ENCODE data around the gene RNF225. TPM values are rescaled to one million over a fixed set of nuclear protein-coding genes. Genes with fewer than 3 reads are reported as not detected.
A peak's percentile ranks its signal among the peaks of the same experiment; 100 is the strongest.

The RNF225 gene
- total and polyA plus RNA-seq, 9 of the 15 experiments (the other 6 are each of a cell fraction or from before 2014, with no cell fraction given) = 0.33 TPM; not detected in 8

GRCh38 chr19:58386576-58387337 lies 8.7 kb upstream of the RNF225 start, which contains the start of gene RPS5 (continued):
- TF ChIP-seq BMI1 (IDR thresholded peaks at IDR 0.05; ENCODE audit: low read length) = no peak
- TF ChIP-seq POLR3G (IDR thresholded peaks at IDR 0.05; ENCODE audit: extremely low read depth, insufficient read length, insufficient replicate concordance) = no peak
- no peak for TF ChIP-seq HSF4 (CRISPR knock-in tag; IDR thresholded peaks at IDR 0.05; ENCODE audit: borderline replicate concordance)
- TF ChIP-seq TBP (optimal IDR thresholded peaks at IDR 0.05; ENCODE audit: low read depth, low read length) = peak; percentile 99
- TF ChIP-seq, protein P1, sequence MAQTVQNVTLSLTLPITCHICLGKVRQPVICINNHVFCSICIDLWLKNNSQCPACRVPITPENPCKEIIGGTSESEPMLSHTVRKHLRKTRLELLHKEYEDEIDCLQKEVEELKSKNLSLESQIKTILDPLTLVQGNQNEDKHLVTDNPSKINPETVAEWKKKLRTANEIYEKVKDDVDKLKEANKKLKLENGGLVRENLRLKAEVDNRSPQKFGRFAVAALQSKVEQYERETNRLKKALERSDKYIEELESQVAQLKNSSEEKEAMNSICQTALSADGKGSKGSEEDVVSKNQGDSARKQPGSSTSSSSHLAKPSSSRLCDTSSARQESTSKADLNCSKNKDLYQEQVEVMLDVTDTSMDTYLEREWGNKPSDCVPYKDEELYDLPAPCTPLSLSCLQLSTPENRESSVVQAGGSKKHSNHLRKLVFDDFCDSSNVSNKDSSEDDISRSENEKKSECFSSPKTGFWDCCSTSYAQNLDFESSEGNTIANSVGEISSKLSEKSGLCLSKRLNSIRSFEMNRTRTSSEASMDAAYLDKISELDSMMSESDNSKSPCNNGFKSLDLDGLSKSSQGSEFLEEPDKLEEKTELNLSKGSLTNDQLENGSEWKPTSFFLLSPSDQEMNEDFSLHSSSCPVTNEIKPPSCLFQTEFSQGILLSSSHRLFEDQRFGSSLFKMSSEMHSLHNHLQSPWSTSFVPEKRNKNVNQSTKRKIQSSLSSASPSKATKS (CRISPR knock-in tag; IDR thresholded peaks at IDR 0.05) = no peak
- TF ChIP-seq RBM17 (IDR thresholded peaks at IDR 0.05; ENCODE audit: borderline replicate concordance, low read depth, low read length) = no peak
- peak; percentile 14; the same call in 1 of the 2 replicates for TF ChIP-seq THAP7 (CRISPR knock-in tag; IDR thresholded peaks at IDR 0.05)
- peak; percentile 61 for TF ChIP-seq CHD1 (IDR thresholded peaks at IDR 0.05; ENCODE audit: low read length)
- TF ChIP-seq ZNF436 (CRISPR knock-in tag; IDR thresholded peaks at IDR 0.05) = no peak
- peak; percentile 62; the same call in 1 of the 2 replicates for TF ChIP-seq SRSF3 (IDR thresholded peaks at IDR 0.05; ENCODE audit: insufficient read depth, low read length)
- peak; percentile 71; the same call in 1 of the 2 replicates for TF ChIP-seq HNRNPL (IDR thresholded peaks at IDR 0.05; ENCODE audit: low read depth, low read length)
- TF ChIP-seq TEAD1 (CRISPR knock-in tag; IDR thresholded peaks at IDR 0.05) = peak in 1 of 2 experiments; percentile 65; a peak in 1 of 4 replicates
- peak; percentile 25; the same call in 1 of the 2 replicates for TF ChIP-seq ARID1B (IDR thresholded peaks at IDR 0.05)
- peak; percentile 51; the same call in 1 of the 2 replicates for TF ChIP-seq NR3C1 (CRISPR knock-in tag; IDR thresholded peaks at IDR 0.05)
- peak; percentile 81 for TF ChIP-seq MEIS2 (IDR thresholded peaks at IDR 0.05; ENCODE audit: partially characterized antibody)
- TF ChIP-seq, protein P2, sequence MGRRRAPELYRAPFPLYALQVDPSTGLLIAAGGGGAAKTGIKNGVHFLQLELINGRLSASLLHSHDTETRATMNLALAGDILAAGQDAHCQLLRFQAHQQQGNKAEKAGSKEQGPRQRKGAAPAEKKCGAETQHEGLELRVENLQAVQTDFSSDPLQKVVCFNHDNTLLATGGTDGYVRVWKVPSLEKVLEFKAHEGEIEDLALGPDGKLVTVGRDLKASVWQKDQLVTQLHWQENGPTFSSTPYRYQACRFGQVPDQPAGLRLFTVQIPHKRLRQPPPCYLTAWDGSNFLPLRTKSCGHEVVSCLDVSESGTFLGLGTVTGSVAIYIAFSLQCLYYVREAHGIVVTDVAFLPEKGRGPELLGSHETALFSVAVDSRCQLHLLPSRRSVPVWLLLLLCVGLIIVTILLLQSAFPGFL (CRISPR knock-in tag; IDR thresholded peaks at IDR 0.05) = no peak
- peak in 1 of 2 experiments; percentile 74; a peak in 1 of 4 replicates for TF ChIP-seq ZMIZ1 (IDR thresholded peaks at IDR 0.05; ENCODE audit: low read depth in 2 of 2, low read length in 2 of 2)
- no peak for TF ChIP-seq ZNF778 (CRISPR knock-in tag; IDR thresholded peaks at IDR 0.05)
- TF ChIP-seq ZNF644 (tag; IDR thresholded peaks at IDR 0.05; ENCODE audit: low read depth) = no peak
- TF ChIP-seq FOXJ3 (CRISPR knock-in tag; IDR thresholded peaks at IDR 0.05) = no peak
